ENCODE measurements around the gene SHISA4.

The SHISA4 gene

GRCh38 chr1:201882665-201883132, 6.0 kb upstream of the SHISA4 start:
- DNase-seq = peak in 1 of 5 experiments; percentile 26

- DNase-seq = no peak
These were observed 5.4 kb upstream of the SHISA4 start for GRCh38 chr1:201883266-201883665.

- DNase-seq = no peak
These were observed 4.9 kb upstream of the SHISA4 start for GRCh38 chr1:201883786-201884185.

- no peak for DNase-seq
These were observed 4.3 kb upstream of the SHISA4 start for GRCh38 chr1:201884425-201884824.

- DNase-seq = no peak
These were observed 3.1 kb upstream of the SHISA4 start for GRCh38 chr1:201885531-201886075.

GRCh38 chr1:201886103-201886885, 2.4 kb upstream of the SHISA4 start:
- DNase-seq = no peak

- DNase-seq = no peak
These were observed 1.4 kb upstream of the SHISA4 start for GRCh38 chr1:201887116-201887866.

- no peak for DNase-seq
These were observed 631 bp downstream of the SHISA4 start for GRCh38 chr1:201889090-201889968.

GRCh38 chr1:201890223-201890622, 1.5 kb downstream of the SHISA4 start:
- no peak for DNase-seq

- DNase-seq = no peak
These were observed 2.2 kb downstream of the SHISA4 start for GRCh38 chr1:201890806-201891450.

- DNase-seq = no peak
These were observed 2.9 kb downstream of the SHISA4 start for GRCh38 chr1:201891451-201892045.

GRCh38 chr1:201892211-201892610, 3.5 kb downstream of the SHISA4 start:
- DNase-seq = no peak

- DNase-seq = no peak
These were observed 4.7 kb downstream of the SHISA4 start for GRCh38 chr1:201893431-201893830.

- DNase-seq = no peak
These were observed 5.8 kb downstream of the SHISA4 start for GRCh38 chr1:201894343-201895119.

GRCh38 chr1:201895120-201895665, 6.5 kb downstream of the SHISA4 start:
- DNase-seq = no peak

- DNase-seq = peak; percentile 53 to 85 (median 69)
These were observed 7.5 kb downstream of the SHISA4 start for GRCh38 chr1:201895913-201896807.

GRCh38 chr1:201896951-201897391, 8.3 kb downstream of the SHISA4 start:
- DNase-seq = no peak

GRCh38 chr1:201898240-201898894, 9.7 kb downstream of the SHISA4 start:
- DNase-seq = no peak

- DNase-seq = no peak
These were observed 10.3 kb downstream of the SHISA4 start for GRCh38 chr1:201898992-201899391.
